Right lobe of liver (tissue), 4 donors: ENCODE measurements around the gene NUDT5.
"Not testable (repeated sequence)": the region's sequence is repeated elsewhere in the genome, so short reads cannot be mapped to it uniquely, and the experiment has no call there.

Experiments used
- CTCF ChIP-seq, 4 donors: fragments of 200-600 bp in 3 of 4; fragments of 450-650 bp in 1 of 4; IDR thresholded peaks; one replicate each; pipeline versions ENCODE4 v1.5.1 to v1.8.0; 2016 to 2022; ENCODE audit warnings: antibody characterized with exemption in 4 of 4, mild to moderate bottlenecking in 2 of 4
- POLR2A ChIP-seq: fragments of 450-650 bp; IDR thresholded peaks from one replicate; pipeline ENCODE4 v1.6.1; 2017; ENCODE audit warnings: antibody characterized with exemption, mild to moderate bottlenecking
- donor health status: DM: no; HTN: no; CAD: no.
- donor health status: DM: no; HTN: no; CAD: no.
- donor health status: DM: no; HTN: yes; CAD: no.

DNA sequence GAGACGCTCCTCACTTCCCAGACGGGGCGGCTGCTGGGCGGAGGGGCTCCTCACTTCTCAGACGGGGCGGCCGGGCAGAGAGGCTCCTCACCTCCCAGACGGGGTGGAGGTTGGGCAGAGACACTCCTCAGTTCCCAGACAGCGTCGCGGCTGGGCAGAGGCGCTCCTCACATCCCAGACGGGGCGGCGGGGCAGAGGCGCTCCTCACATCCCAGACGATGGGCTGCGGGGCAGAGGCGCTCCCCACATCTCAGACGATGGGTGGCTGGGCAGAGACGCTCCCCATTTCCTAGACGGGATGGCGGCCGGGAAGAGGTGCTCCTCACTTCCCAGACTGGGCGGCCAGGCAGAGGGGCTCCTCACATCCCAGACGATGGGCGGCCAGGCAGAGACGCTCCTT, 30.7 kb upstream of the NUDT5 start:
- TF ChIP-seq CTCF (IDR thresholded peaks at IDR 0.05); POLR2A: not testable (repeated sequence)
